SK-N-SH (cell line): ENCODE measurements around the gene LRRC26. TPM values are rescaled to one million over a fixed set of nuclear protein-coding genes. Genes with fewer than 3 reads are reported as not detected.

ENCODE experiments used
- CTCF ChIA-PET: fragments of 300-600, 350-600 bp; formaldehyde crosslinking; extraction: SDS; loops from one replicate; lab custom pipeline; 2021; lab: Yijun Ruan, JAX
- POLR2A ChIA-PET: fragments of 350-600 bp; sonication (Branson Sonifier 250); formaldehyde crosslinking; extraction: SDS; loops from one replicate; lab custom pipeline; 2020; ENCODE audit warnings: antibody characterized with exemption, inconsistent platforms; lab: Yijun Ruan, JAX
- DNase-seq: peaks from one replicate; pipeline ENCODE4 v3.0.0; 2012
- H2AFZ ChIP-seq: fragments of 200-600 bp; sonication (generic); 2 replicates; pipeline ENCODE4 v1.8.1; 2016; ENCODE audit warnings: antibody characterized with exemption, mild to moderate bottlenecking, low read depth
- H3F3A ChIP-seq: fragments of 200-600 bp; sonication (generic); replicated peaks from 2 replicates; pipeline ENCODE3; 2016; ENCODE audit warnings: antibody characterized with exemption, mild to moderate bottlenecking; ENCODE audit not compliant: insufficient read depth
- H3K27ac ChIP-seq, 2 experiments: fragments of 200-500 bp in 1 of 2; fragments of 200-600 bp in 1 of 2; sonication (Bioruptor generic) in 1 of 2; sonication (generic), shearing (Covaris generic) in 1 of 2; 2 replicates each; pipeline versions ENCODE4 v1.5.1 to v1.6.1; 2014 to 2016; ENCODE audit warnings: low read depth in 2 of 2, inconsistent platforms in 1 of 2, low read length in 1 of 2, mild to moderate bottlenecking in 1 of 2, mixed read lengths in 1 of 2
- H3K27me3 ChIP-seq: fragments of 200-600 bp; sonication (generic), shearing (Covaris generic); 2 replicates; pipeline ENCODE4 v1.6.1; 2016; ENCODE audit warnings: mixed run types; ENCODE audit not compliant: insufficient read depth
- H3K36me3 ChIP-seq, 2 experiments: fragments of 200-500 bp in 1 of 2; fragments of 200-600 bp in 1 of 2; sonication (Bioruptor generic) in 1 of 2; sonication (generic) in 1 of 2; replicated peaks in 1 of 2; 2 replicates each; pipeline versions ENCODE3 to v1.5.1; 2014 to 2016; ENCODE audit warnings: low read length in 1 of 2, mild to moderate bottlenecking in 1 of 2; ENCODE audit not compliant: insufficient read depth in 2 of 2, control insufficient read depth in 1 of 2
- H3K4me1 ChIP-seq, 2 experiments: fragments of 200-500 bp in 1 of 2; fragments of 200-600 bp in 1 of 2; sonication (Bioruptor generic) in 1 of 2; sonication (generic), shearing (Covaris generic) in 1 of 2; 2 replicates each; pipeline versions ENCODE4 v1.5.1 to v1.6.1; 2014 to 2016; ENCODE audit warnings: low read depth in 1 of 2, low read length in 1 of 2, mixed run types in 1 of 2; ENCODE audit not compliant: insufficient read depth in 2 of 2, control insufficient read depth in 1 of 2
- H3K4me2 ChIP-seq: fragments of 200-600 bp; sonication (generic), shearing (Covaris generic); 2 replicates; pipeline ENCODE4 v1.6.1; 2017; ENCODE audit warnings: mixed run types
- H3K4me3 ChIP-seq, 2 experiments: fragments of 200-500 bp in 1 of 2; fragments of 200-600 bp in 1 of 2; sonication (Bioruptor generic) in 1 of 2; sonication (generic), shearing (Covaris generic) in 1 of 2; 2 replicates each; pipeline versions ENCODE4 v1.5.1 to v1.8.1; 2014 to 2016; ENCODE audit warnings: low read depth in 2 of 2, inconsistent platforms in 1 of 2, low read length in 1 of 2, mild to moderate bottlenecking in 1 of 2, mixed read lengths in 1 of 2, moderate library complexity in 1 of 2
- H3K79me2 ChIP-seq: fragments of 200-600 bp; sonication (generic); 2 replicates; pipeline ENCODE4 v1.8.1; 2017; ENCODE audit warnings: mild to moderate bottlenecking; ENCODE audit not compliant: insufficient read depth
- H3K9ac ChIP-seq: fragments of 200-600 bp; sonication (generic); 2 replicates; pipeline ENCODE4 v1.6.1; 2017; ENCODE audit warnings: mixed run types
- H3K9me2 ChIP-seq: fragments of 200-600 bp; sonication (generic); 2 replicates; pipeline ENCODE4 v1.6.1; 2017; ENCODE audit warnings: mixed run types
- H3K9me3 ChIP-seq: fragments of 200-600 bp; sonication (generic); 2 replicates; pipeline ENCODE4 v1.6.1; 2017; ENCODE audit warnings: mixed run types, mild to moderate bottlenecking, moderate library complexity
- H4K20me1 ChIP-seq: fragments of 200-600 bp; sonication (generic); 2 replicates; pipeline ENCODE4 v1.6.1; 2017; ENCODE audit warnings: mild to moderate bottlenecking, mixed run types; ENCODE audit not compliant: insufficient read depth
- CHD2 ChIP-seq: fragments of 150-350 bp; IDR thresholded peaks from 2 replicates; pipeline ENCODE4 v1.6.1; 2018; ENCODE audit warnings: low read length; ENCODE audit not compliant: partially characterized antibody
- EP300 ChIP-seq, 2 experiments: IDR thresholded peaks; 2 replicates each; pipeline versions ENCODE4 v1.4.0 to v1.6.1; 2012; ENCODE audit warnings: borderline replicate concordance in 1 of 2, low read depth in 1 of 2, low read length in 1 of 2
- GATA2 ChIP-seq: sonication (generic); formaldehyde crosslinking; IDR thresholded peaks from 2 replicates; pipeline ENCODE4 v1.5.0; 2020; ENCODE audit warnings: mild to moderate bottlenecking, missing genetic modification reagents
- MAX ChIP-seq: IDR thresholded peaks from 2 replicates; pipeline ENCODE4 v1.4.0; 2012; ENCODE audit warnings: low read depth
- NRF1 ChIP-seq: IDR thresholded peaks from 2 replicates; pipeline ENCODE4 v1.6.1; 2012; ENCODE audit warnings: low read depth, mild to moderate bottlenecking, low read length
- REST ChIP-seq: IDR thresholded peaks from 2 replicates; pipeline ENCODE4 v1.6.1; 2012; ENCODE audit warnings: mild to moderate bottlenecking, low read depth, low read length, moderate library complexity
- RXRA ChIP-seq: IDR thresholded peaks from 2 replicates; pipeline ENCODE4 v1.4.0; 2012; ENCODE audit warnings: low read depth, mild to moderate bottlenecking, borderline replicate concordance
- TAF1 ChIP-seq: IDR thresholded peaks from 2 replicates; pipeline ENCODE4 v1.6.1; 2012; ENCODE audit warnings: low read depth, mild to moderate bottlenecking, low read length, moderate library complexity, borderline replicate concordance
- USF1 ChIP-seq: IDR thresholded peaks from 2 replicates; pipeline ENCODE4 v1.4.0; 2012; ENCODE audit warnings: low read depth, borderline replicate concordance
- WGBS: methylation state at CpG from one replicate; pipeline ENCODE4 v1.1.6; 2017; ENCODE audit warnings: low lambda C conversion rate; 5-methylcytosine and 5-hydroxymethylcytosine counted together
- polyA plus RNA-seq, 3 experiments: library from polyadenylated mRNA; depleted of rRNA; stranded (reverse); fragments of >200 nt; gene quantifications; 2 replicates each; pipeline ENCODE4 v1.2.3, GENCODE V29; 2012

The LRRC26 gene
- polyA plus RNA-seq, 1 of the 3 experiments (the other 2 are of a cell fraction), result not detected

- no peak for TF ChIP-seq TAF1
- TF ChIP-seq USF1, result no peak
- TF ChIP-seq EP300 (IDR thresholded peaks at IDR 0.05; ENCODE audit: borderline replicate concordance in 1 of 2, low read depth in 1 of 2, low read length in 1 of 2), result no peak
- H3K9me3 ChIP-seq, result no peaks in the 10 kb centered on the region
- no peak overlapping the region for H3K4me2 ChIP-seq
- ChIA-PET CTCF (no interaction called here), POLR2A (interaction anchor here (1.5 kb wide), 1 partner anchor 8 kb away, joined by 3 read pairs; the partner anchor contains the start of gene GRIN1)
- no peaks in the 10 kb centered on the region for H3K36me3 ChIP-seq
- H3K9ac ChIP-seq, result no peak overlapping the region
- H3K27ac ChIP-seq, result no peak overlapping the region
- H2AFZ ChIP-seq, result no peak overlapping the region
- no peaks in the 10 kb centered on the region for H3K79me2 ChIP-seq
- H3K4me1 ChIP-seq, result no peaks in the 10 kb centered on the region
- no peaks in the 10 kb centered on the region for H3K27me3 ChIP-seq
- no peaks in the 10 kb centered on the region for H3K9me2 ChIP-seq
- H3K4me3 ChIP-seq, result no peak overlapping the region
- no peak for DNase-seq
- 74% methylated on average over 23 of the region's 24 CpGs for WGBS
- H4K20me1 ChIP-seq, result no peaks in the 10 kb centered on the region
- H3F3A ChIP-seq, result no peaks in the 10 kb centered on the region
These were observed 22.1 kb downstream of the LRRC26 start for GRCh38 chr9:137147793-137148160.

- Histone ChIP-seq H4K20me1 (no peaks in the 10 kb centered on the region), H2AFZ (no peak overlapping the region), H3K36me3 (no peaks in the 10 kb centered on the region), H3K4me2 (no peak overlapping the region), H3K27me3 (no peaks in the 10 kb centered on the region), H3K9me2 (no peaks in the 10 kb centered on the region), H3K79me2 (no peaks in the 10 kb centered on the region), H3F3A (no peaks in the 10 kb centered on the region), H3K4me1 (no peaks in the 10 kb centered on the region), H3K9me3 (no peaks in the 10 kb centered on the region), H3K4me3 (no peak overlapping the region), H3K9ac (no peak overlapping the region), H3K27ac (no peak overlapping the region)
- ChIA-PET POLR2A (no interaction called here), CTCF (interaction anchor here (1.9 kb wide), 1 partner anchor 10 kb away, joined by 5 read pairs; no protein-coding TSS in a partner anchor)
- WGBS, result 84% methylated on average over 26 of the region's 26 CpGs
- no peak for TF ChIP-seq TAF1
- no peak for TF ChIP-seq CHD2
- TF ChIP-seq MAX, result no peak
- TF ChIP-seq GATA2 (CRISPR knock-in tag), result no peak
- no peak for TF ChIP-seq RXRA
- no peak for TF ChIP-seq REST
- no peak for TF ChIP-seq NRF1
- DNase-seq, result no peak
These were observed 22.6 kb downstream of the LRRC26 start for GRCh38 chr9:137147091-137147792.
